Stimulated activated CD4-positive, alpha-beta T cell treated with anti-CD3 and anti-CD28 coated beads, TNF-alpha, amount 100 ng/mL, for 4 hours (primary cell): ENCODE results near the gene TGM3.

Source experiments
- DNase-seq, 3 experiments: peaks; one replicate each; pipeline ENCODE4 v3.0.0-alpha.2; 2020; ENCODE audit warnings: low read depth in 3 of 3

TGM3 gene

DNA sequence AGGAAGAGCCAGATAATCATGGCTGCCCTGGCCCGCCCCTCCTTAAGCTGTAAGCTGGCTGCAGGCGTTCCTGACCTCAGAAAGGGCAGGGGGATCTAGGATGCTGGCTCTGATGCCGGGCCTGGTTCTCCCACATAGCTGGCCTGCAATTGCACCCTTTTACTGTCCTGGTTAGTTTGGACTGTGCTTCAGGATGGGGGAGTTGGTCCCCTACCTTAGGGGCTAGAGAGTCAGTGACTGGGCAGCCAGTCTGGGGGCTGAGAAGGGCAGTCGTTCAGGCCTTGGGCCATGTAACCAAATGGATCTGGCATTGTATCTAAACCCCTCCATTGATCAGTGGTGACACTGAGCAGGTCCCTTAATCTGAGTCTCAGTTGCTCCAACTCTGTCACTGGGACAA is 40.7 kb downstream of the TGM3 start:
- no peak for DNase-seq

DNA sequence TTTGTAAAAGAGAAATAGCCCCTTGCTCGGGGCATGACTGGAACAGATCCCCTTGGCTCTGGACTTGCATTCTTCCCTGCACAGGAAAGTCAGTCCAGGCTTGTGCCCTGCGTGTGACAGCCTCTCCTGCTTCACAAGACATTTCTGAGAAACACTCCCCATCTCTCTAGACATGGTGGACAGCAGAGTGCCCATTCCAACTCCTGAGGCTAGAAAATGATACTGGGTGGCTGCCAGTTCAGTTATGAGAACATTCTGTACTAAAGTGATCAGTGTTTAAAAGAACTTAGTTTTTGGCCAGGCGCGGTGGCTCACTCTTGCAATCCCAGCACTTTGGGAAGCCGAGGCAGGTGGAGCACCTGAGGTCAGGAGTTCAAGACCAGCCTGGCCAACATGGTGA is 41.3 kb downstream of the TGM3 start:
- no peak for DNase-seq

DNA sequence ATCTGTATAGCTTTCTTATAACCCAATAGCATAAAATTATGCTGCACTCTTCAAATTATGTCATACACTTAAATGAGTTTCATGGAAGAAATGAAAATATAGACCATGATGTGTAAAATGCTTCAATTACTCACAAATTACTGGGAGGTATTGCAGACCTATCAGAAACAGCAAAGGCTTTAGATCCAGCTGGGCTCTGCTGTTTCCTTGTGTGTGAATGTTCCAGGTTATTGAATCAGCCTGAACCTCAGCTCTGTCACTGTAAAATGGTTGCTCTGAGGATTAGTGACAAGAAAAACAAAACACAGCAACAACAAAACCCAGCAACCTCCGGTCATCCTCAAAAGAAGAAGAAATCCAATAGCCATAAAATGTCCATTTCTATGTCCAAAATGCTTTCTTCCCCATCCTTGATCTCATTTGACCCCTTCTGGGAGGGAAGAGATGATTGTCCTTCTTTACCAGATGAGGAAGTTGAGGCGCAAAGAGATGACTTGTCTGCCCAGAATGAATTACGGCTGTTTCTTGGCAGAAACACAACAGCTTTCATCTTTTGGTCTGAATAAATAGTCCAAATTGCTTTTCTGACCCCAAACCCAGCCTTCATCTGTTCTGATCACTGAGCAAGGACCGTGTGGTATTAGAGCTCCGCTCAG is 42.7 kb downstream of the TGM3 start:
- no peak for DNase-seq

DNA sequence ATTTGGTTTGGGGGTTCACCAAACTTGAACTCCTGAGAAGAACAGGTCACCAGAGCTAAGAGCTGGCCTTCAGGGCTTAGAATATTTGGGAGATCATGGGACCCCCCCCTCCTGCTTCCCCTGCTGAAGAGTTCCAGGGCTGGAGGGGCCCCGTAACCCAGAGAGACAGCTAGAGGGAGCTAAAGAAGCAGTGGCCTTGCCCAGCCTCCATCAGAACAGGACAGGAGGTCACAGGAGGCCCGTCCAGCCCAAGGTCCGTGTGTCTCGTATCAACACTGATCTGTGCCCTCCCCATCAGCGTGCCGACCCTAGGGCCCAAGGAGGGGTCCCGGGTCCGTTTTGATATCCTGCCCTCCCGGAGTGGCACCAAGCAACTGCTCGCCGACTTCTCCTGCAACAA is 44.3 kb downstream of the TGM3 start:
- no peak for DNase-seq

DNA sequence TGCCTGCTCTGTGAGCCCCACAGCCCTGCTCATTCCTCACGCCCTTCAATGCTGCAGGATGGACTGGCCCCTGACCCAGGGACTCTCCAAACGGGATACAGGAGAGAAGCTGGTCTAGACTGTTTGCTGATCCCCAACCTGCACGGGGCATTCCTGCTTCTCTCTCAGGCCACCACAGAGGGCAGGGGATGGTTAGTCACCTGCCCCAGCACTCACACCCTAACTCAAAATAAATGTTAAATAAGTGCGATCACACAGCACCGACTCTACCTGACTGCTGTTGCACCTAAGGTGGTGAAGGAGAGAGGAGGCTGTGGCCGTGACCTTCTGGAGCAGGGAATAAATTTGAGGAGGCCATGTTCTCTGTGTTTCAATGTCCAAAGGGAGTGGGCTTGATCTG is 45.0 kb downstream of the TGM3 start:
- DNase-seq = no peak

DNA sequence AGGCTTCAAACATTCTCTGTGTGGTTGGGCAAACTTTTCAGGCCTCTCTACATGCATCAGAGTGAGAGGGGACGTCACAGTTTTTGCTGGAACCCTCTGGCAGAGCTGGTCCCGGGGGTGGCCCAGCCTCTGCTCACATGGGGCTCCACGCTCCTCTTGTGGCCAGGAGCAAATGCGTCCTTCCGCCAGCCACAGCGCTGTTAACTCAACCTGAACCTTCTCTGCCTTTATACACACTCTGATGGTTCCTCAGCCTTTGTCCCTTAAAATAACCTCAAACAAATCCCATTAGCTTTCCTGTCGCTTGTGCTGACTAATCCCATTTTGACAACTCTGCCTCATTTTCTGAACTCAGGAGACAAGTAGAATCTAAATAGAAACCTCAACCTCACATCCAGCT is 45.5 kb downstream of the TGM3 start:
- DNase-seq = no peak

DNA sequence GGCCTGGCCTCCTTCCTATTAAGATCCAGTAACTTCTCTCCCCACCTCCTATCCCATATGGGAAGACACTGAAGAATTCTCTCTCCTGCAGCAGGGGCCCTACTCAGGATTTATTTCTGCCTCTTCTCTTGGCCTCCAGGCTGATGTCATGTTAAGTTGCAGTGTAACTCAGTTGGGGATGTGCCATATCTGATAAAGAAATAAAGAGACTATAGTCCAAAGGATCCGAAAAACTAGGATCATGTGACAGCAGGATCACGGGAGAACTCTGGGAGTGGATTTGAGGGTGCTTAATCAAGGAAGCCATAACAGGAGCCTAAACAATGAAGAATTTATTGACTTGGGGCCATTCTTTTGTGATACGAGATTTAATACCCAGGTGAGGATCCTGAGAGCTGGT is 46.4 kb downstream of the TGM3 start:
- DNase-seq = no peak

DNA sequence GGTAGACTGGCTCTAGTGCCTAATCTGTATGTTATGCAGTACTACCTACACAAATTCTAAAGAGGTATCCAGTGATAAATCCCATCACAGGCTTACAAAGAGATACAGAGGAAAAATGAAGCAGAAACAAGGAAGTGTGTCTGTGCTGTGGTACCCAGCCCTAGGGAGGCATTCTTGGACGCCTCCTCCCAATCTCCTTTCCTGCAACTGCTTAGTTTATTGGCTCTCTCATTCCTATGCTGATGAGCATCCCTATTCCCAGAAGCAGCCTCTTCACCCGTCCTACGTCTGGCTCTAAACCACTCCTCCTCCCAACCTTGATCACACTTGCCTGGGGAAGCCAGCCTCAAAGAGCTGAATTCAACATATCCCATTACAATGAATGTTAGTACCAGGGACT is 50.4 kb downstream of the TGM3 start:
- DNase-seq = no peak

DNA sequence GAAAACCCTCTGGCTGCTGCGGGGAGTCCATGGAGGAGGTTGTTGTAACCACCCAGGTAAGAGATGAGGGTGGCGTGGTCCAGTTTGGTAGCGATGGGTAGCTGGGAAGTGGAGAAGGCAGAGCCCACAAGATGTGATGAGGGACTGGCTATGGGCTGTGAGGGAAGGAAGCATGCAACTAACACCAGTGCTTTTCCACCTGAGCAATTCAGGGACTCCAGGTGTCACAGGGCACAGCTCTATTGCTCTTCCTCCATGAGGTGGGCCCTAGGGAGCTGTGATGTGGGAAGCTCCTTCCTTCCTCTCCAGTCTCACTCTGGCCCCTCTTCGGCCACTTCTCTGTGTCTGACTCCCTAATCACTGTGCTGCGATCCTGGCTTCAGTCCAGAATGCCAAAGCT is 52.5 kb downstream of the TGM3 start:
- no peak for DNase-seq

DNA sequence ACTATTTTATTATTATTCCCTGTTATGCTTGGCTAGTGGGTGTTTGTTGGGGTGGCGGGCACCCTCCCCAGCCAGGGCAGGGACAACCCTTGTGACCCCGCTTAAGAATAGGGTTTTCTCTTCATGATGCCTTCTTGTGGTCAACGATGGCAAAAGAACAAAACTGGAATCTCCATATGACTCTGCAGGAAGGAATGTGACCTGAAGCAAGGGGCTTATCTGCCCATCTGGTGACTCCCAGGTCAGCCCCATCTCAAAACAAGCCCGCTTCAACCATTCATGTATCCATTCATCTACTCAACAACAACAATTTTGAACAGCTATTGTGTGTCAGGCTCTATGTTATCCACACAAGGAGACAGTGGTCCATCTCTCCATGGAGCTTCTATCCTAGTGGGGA is 54.0 kb downstream of the TGM3 start:
- DNase-seq = no peak

DNA sequence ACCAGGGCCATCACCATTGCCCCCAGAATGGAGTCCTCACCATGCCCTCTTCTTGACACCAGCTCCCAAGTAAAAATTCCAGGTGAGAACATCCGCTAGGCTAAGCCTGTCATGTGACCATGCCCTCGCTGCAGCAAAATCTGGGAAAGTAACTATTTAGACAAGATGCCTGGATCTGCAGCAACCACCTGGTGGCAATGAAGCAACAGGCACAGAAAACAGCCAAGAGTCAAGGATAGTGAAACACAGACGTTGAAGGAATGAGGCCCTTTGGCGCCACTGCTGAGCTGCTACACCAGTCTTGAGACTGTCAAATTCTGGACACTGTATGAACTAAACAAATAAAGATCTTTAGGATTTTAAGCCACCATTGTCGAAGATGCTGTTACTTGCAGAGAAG is 54.8 kb downstream of the TGM3 start:
- DNase-seq = no peak

DNA sequence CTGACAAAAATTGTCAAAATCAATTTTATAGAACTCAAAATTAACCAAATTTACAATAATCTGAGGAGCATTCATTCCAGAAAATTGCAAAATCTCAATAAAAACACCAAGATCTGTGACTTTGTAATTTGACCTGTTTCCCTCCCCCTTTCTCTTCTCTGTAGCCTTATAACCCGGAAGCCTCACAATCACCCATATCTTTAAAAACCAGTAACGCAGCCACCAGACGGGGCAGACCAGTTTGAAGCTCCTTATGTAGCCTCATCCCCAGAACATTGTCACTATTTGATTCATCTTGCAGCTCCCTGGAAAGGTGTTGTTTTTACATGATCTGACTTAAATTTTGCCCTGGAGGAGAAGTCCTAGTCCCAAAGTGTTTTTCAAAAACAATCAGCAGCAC is 57.4 kb downstream of the TGM3 start:
- no peak for DNase-seq

DNA sequence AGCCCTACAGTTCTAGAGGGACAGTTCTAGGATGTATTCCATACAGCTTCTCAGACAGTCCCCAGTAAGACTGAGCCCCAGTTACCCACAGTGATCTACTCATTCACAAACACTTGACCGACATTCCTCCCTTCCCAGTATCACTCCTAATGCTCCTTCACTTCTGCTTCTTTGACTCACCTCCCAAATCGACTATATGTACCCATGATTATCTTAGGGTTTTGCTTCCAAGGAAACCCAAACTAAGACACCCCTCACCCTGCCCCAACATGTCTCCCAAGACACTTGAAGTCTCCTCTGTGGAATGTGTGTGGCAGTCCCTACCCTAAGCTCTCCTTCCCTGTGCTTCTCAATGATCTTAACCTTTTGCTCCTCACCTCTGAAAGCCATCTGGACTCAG is 61.3 kb downstream of the TGM3 start:
- DNase-seq = no peak

DNA sequence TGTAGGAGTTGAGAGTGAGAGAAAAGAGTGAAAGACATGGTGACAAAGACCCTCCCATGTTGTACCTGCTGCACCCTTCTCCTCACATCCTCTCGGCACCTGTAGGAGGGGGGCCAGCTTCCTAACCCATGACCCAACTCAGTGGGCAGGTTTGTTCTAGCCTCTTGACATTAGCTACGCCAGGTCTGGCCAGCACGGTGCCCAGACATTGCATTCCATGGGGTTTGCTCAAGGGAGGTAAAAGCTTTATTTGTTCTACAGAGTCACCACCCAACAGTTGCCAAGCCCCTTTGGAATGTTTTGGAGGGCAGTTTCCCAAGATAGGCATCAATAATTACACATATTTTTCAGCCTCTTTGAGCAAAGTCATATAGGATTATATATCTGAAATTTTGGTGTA is 62.2 kb downstream of the TGM3 start:
- DNase-seq = no peak

DNA sequence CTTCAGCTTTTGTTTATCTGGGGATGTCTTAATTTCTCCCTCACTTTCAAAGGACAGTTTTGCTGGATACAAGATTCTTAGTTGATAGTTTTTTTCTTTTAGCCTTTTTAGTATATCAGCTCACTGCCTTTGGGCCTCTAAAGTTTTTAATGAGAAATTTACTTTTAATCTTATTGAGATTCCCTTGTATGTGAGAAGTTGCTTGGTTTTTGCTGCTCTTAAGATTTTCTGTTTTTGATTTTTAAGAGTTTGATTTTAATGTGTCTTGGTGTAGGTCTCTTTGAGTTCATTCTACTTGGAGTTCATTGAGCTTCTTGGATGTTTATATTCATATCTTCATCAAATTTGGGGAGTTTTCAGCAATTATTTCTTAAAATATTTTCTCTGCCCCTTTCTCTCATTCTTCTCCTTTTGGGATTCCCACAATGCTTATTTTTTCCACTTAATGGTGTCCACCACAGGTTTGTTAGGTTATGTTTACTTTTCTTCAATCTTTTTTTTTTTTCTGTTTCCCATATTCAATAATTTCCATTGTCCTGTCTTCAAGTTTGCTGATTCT is 65.3 kb downstream of the TGM3 start:
- no peak for DNase-seq

DNA sequence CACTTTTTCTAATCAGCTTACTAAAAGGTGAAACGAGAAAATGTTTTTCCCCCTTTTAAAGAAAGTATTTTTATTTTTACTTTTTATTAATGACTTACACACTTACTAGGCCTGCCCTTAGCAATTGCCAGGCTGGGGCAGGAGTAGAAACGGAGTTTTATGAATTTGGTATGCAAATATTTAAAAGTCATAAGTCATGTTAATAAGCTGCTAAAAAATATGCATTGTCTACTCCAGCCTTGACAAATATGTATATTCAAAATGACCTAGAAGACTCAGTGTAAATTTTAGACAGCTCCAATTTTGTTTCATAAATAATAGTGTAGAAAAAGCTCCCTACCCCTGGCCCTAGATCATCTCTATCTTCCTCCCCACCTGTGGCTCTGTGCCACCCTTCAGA is 67.4 kb downstream of the TGM3 start:
- no peak for DNase-seq

DNA sequence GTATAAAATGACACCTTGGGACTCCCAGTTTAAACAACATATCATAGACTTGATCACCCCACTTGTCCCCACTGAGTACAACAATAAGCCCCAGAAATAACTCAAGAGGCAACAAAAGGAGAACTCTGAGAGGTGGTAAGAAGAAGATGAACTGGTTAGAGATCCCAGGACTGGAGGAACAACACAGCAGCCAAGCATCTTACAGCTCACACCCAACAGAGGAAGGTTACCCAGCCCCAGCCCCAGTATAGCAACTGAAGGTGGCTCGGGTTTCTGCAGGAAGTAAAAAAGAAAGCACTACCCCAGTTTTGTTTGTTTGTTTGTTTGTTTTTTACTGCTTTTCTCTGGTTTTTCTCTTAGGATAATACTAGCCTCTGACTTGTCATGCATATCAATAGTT is 67.8 kb downstream of the TGM3 start:
- no peak for DNase-seq

DNA sequence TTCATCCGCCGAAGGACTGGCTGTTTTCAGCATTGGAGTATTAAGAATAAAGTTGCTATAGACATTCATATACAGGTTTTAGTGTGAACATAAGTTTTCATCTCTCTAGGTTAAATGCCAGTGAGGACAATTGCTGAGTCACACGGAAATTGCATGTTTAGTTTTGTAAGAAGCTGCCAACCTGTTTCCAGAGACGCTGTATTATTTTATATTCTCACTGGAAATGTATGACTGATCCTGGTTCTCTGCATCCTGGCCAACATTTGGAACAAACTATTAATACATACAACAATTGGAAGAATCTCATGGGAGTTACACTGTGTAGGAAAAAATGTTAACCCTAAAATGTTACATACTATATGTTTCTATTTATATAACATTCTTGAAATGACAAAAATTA is 68.2 kb downstream of the TGM3 start:
- no peak for DNase-seq

DNA sequence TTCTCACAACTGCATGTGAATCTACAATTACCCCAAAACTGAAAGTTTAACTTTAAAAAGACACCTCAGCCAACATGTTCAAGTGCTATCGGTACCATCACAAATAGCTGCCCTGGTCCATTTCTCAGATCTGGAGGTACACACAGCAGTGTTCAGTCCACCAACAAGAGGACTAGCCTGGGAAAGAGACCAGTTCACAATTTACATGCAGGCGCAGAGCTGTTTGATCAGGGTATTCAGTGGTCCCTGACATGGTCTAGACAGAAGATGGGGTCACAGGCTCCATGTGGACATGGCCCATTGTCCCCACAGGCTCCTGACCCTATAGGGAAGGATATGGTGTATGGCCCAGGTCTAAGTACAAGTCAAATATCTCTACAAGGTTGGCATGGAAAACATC is 69.3 kb downstream of the TGM3 start:
- DNase-seq = no peak

DNA sequence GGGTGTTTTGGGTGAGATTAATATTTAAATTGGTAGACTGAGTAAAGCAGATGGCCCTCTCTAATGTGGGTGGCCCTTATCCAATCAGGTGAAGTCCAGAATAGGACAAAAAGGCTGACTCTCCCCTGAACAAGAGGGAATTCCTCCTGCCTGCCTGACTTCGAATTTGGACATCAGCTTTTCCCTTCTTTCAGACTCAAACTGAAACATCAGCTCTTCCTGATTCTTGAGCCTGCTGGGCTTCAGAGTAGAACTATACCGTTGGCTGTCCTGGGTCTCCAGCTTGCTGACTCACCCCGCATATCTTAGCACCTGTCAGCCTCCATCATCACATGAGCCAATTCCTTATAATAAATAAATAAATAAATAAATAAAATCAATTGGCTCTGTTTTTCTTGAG is 69.9 kb downstream of the TGM3 start:
- no peak for DNase-seq

DNA sequence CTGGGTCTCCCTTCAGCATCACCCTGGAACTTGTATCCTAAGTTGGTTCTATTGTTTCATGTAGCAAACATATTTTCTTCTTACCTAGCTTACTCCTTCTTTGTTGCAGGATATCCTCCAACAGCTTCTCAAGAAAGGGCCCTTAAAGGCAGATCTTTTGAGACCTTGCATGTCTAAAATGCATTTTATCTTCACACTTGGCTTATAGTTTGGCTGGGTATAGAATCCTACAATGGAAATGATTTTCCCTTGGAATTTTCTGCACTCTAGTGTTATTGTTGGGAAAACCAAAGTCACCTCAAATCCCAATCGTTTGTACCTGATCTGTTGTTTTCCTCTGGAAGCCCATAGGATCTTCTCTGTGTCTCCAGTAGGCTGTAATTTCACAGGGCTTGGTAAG is 72.8 kb downstream of the TGM3 start:
- no peak for DNase-seq

DNA sequence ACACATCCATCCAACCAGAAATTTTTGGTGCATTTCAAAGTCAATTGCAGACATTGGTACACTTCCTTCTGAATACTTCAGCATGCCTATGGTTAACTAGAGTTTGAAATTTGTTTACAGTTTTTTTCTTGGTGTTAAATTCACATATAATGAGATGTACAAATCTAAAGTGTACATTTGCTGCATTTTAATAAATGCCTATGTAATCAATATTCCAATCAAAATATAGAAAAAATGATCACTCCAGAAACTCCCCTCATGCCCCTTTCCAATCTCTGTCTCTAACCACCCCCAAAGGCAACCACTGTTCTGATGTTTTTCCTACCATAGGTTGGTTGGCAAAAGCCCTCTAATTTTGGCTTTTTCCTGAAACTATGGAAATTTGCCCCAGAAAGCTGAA is 77.3 kb downstream of the TGM3 start:
- no peak for DNase-seq

DNA sequence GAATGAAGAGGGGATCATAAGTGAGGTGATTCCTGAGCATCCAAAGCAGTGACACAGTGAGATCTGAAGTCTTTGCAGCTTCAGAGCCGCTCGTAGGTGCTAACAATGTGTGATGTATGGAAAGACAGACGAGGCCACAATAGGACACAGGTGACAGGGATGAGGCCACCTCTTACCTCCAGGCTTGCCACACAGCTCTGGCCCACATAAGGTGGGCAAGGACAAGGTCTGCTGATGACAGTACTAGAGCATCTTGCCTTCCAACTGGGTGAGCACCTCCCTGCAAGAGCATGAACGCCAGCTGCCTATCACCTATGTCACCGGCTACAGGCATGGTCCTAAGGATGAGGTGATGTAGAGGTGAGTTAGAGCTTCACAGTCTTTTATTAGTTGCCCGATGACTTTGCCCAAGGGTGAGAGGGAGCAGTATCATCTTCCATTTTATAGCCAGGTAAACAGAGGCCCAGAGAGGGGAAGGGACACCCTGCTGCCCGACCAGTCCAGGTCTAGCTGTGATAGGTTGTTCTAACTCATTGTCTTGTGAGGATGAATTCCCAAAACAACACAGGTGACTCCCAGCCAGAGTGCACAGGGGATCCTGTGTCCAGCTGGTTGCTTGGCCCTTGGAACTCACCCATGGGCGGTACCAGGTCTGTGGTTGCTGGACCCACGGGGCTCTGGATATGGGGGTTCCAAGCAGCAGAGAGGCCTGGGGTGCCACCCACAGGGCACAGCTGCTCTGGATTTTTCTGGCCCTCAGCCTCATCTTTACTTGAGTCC is 78.7 kb downstream of the TGM3 start:
- DNase-seq = no peak

DNA sequence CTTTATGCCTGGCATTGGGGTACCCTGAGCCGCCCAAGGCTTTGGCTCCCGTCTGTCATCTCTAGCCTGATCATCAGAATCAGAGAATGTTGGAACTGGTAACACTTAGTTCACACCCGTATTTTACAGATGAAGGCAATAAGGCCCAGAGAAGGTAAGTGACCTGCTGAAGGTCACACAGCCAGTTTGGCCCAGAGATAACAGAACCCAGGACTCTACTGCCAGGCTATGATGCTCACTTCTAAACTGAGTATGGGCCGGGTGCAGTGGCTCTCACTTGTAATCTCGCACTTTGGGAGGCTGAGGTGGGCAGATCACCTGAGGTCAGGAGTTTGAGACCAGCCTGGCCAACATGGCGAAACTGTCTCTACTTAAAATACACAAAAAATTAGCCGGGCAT is 83.1 kb downstream of the TGM3 start:
- no peak for DNase-seq
